Measurements from ENCODE around the gene MBNL1. TPM values are rescaled to one million over a fixed set of nuclear protein-coding genes. Genes with fewer than 3 reads are reported as not detected.

The MBNL1 gene
- total and polyA plus RNA-seq, 4 donors = 17.1 to 110 (median 62.3) TPM

- H3K4me1 ChIP-seq (ENCODE audit: control insufficient read depth in 4 of 4, insufficient read depth in 4 of 4, low read length in 3 of 4) = peaks cover 0 to 13% (median 1%) of the 10 kb centered on the region in 4 donors
- no peak overlapping the region for H3K27ac ChIP-seq (ENCODE audit: low read depth in 1 of 2, low read length in 2 of 2)
- H3K27me3 ChIP-seq (ENCODE audit: control insufficient read depth in 4 of 4, insufficient read depth in 4 of 4, low read length in 3 of 4) = no peaks in the 10 kb centered on the region
- WGBS = 95% methylated on average over 5 of the region's 5 CpGs
- peaks cover 0 to 2% (median 0%) of the 10 kb centered on the region in 4 donors for H3K36me3 ChIP-seq (ENCODE audit: control insufficient read depth in 4 of 4, insufficient read depth in 3 of 4, low read depth in 1 of 4, low read length in 3 of 4)
- no peaks in the 10 kb centered on the region for H3K9me3 ChIP-seq (ENCODE audit: control insufficient read depth in 4 of 4, low read length in 3 of 4)
- no peak overlapping the region for H3K9ac ChIP-seq (ENCODE audit: low read depth in 1 of 2, low read length in 2 of 2)
- no peak for TF ChIP-seq HNF4A (conservative IDR thresholded peaks at IDR 0.05)
- no peak for TF ChIP-seq GABPA (IDR thresholded peaks at IDR 0.05 in 1 of 2, conservative IDR thresholded peaks at IDR 0.05 in 1 of 2)
- TF ChIP-seq EGR1 (IDR thresholded peaks at IDR 0.05; ENCODE audit: low read depth in 2 of 2) = no peak
- no peak for TF ChIP-seq ZBTB33 (IDR thresholded peaks at IDR 0.05)
- no peak for TF ChIP-seq TAF1 (conservative IDR thresholded peaks at IDR 0.05)
- TF ChIP-seq ATF3 (IDR thresholded peaks at IDR 0.05) = no peak
- TF ChIP-seq YY1 (IDR thresholded peaks at IDR 0.05) = no peak
- no peak for TF ChIP-seq MAX (IDR thresholded peaks at IDR 0.05)
- TF ChIP-seq CTCF (IDR thresholded peaks at IDR 0.05; ENCODE audit: low read depth, low read length, missing input control) = no peak
- TF ChIP-seq NR2F2 (IDR thresholded peaks at IDR 0.05) = no peak
- TF ChIP-seq SP1 (IDR thresholded peaks at IDR 0.05) = no peak
- TF ChIP-seq JUND (IDR thresholded peaks at IDR 0.05) = no peak
- no peak for TF ChIP-seq FOXA2 (IDR thresholded peaks at IDR 0.05)
- TF ChIP-seq RXRA (IDR thresholded peaks at IDR 0.05) = no peak
- no peak for TF ChIP-seq REST (IDR thresholded peaks at IDR 0.05)
- no peak for TF ChIP-seq RAD21 (IDR thresholded peaks at IDR 0.05)
- no peak for TF ChIP-seq HNF4G (IDR thresholded peaks at IDR 0.05)
- TF ChIP-seq FOXA1 (IDR thresholded peaks at IDR 0.05) = no peak
- DNase-seq (ENCODE audit: low spot score) = no peak
- H3K4me3 ChIP-seq (ENCODE audit: low read depth in 1 of 3, low read length in 3 of 3) = no peak overlapping the region
Observed at GRCh38 chr3:152362086-152362485, 93.4 kb downstream of the MBNL1 start.

Measured in liver (tissue), 9 donors.